Progenitor cell of endocrine pancreas (in vitro differentiated cells): Measurements from ENCODE around the gene ELAVL3. TPM values are rescaled to one million over a fixed set of nuclear protein-coding genes. Genes with fewer than 3 reads are reported as not detected.

Experiments
- DNase-seq: peaks from one replicate; pipeline ENCODE4 v3.0.0; 2021; ENCODE audit warnings: low spot score; ENCODE audit not compliant: unreplicated experiment
- H3K27ac Mint-ChIP-seq: 2 replicates; pipeline ENCODE4 v1.8.0; 2021; ENCODE audit warnings: mild to moderate bottlenecking, moderate library complexity, mixed read lengths
- H3K27me3 Mint-ChIP-seq: 2 replicates; pipeline ENCODE4 v1.8.0; 2021; ENCODE audit warnings: mixed read lengths
- H3K36me3 Mint-ChIP-seq: 2 replicates; pipeline ENCODE4 v1.8.0; 2022; ENCODE audit warnings: mixed read lengths; ENCODE audit not compliant: insufficient read depth
- H3K4me1 Mint-ChIP-seq: 2 replicates; pipeline ENCODE4 v1.8.0; 2021; ENCODE audit warnings: low read depth, mixed read lengths
- H3K4me3 Mint-ChIP-seq: 2 replicates; pipeline ENCODE4 v1.8.0; 2021; ENCODE audit warnings: low read depth, mild to moderate bottlenecking, moderate library complexity, mixed read lengths
- H3K9me3 Mint-ChIP-seq: 2 replicates; pipeline ENCODE4 v1.8.0; 2021; ENCODE audit warnings: low read depth, mixed read lengths
- CTCF ChIP-seq: fragments of 200-600 bp; sonication (generic); IDR thresholded peaks from one replicate; pipeline ENCODE4 v1.5.0; 2021; ENCODE audit warnings: antibody characterized with exemption, mild to moderate bottlenecking; ENCODE audit not compliant: unreplicated experiment
- total RNA-seq: library from RNA; stranded (reverse); gene quantifications from 2 replicates; pipeline ENCODE4 v1.2.1, GENCODE V29; 2021

The ELAVL3 gene
- total RNA-seq, 1 donor from 2014 or later = 1.4 TPM

GRCh38 chr19:11505032-11505503, 24.2 kb upstream of the ELAVL3 start:
- no peaks in the 10 kb centered on the region for H3K27me3 Mint-ChIP-seq
- peak overlapping the region; percentile 80 for H3K4me3 Mint-ChIP-seq
- peaks cover 12% of the 10 kb centered on the region for H3K4me1 Mint-ChIP-seq
- DNase-seq = peak; percentile 96
- peak overlapping the region; percentile 95 for H3K27ac Mint-ChIP-seq
- H3K9me3 Mint-ChIP-seq = no peaks in the 10 kb centered on the region
- TF ChIP-seq CTCF = no peak
- H3K36me3 Mint-ChIP-seq = no peaks in the 10 kb centered on the region

GRCh38 chr19:11504502-11505031, 23.7 kb upstream of the ELAVL3 start:
- Mint-ChIP-seq H3K27me3 (no peaks in the 10 kb centered on the region), H3K27ac (peak overlapping the region; percentile 95), H3K9me3 (no peaks in the 10 kb centered on the region), H3K4me3 (peak overlapping the region; percentile 80), H3K4me1 (peaks cover 12% of the 10 kb centered on the region), H3K36me3 (peaks cover 1% of the 10 kb centered on the region)
- no peak for TF ChIP-seq CTCF
- no peak for DNase-seq

- no peak overlapping the region for H3K4me3 Mint-ChIP-seq
- DNase-seq = no peak
- H3K36me3 Mint-ChIP-seq = peaks cover 1% of the 10 kb centered on the region
- H3K27me3 Mint-ChIP-seq = no peaks in the 10 kb centered on the region
- peaks cover 7% of the 10 kb centered on the region for H3K4me1 Mint-ChIP-seq
- no peaks in the 10 kb centered on the region for H3K9me3 Mint-ChIP-seq
- no peak for TF ChIP-seq CTCF
- peak overlapping the region; percentile 49 for H3K27ac Mint-ChIP-seq
These were observed 19.1 kb upstream of the ELAVL3 start for GRCh38 chr19:11499890-11500420.

GRCh38 chr19:11499220-11499726, 18.4 kb upstream of the ELAVL3 start:
- Mint-ChIP-seq H3K27ac (no peak overlapping the region), H3K4me3 (no peak overlapping the region), H3K27me3 (no peaks in the 10 kb centered on the region), H3K9me3 (no peaks in the 10 kb centered on the region), H3K36me3 (peaks cover 1% of the 10 kb centered on the region), H3K4me1 (peaks cover under 1% of the 10 kb centered on the region)
- DNase-seq = no peak
- TF ChIP-seq CTCF = no peak

- no peak overlapping the region for H3K27ac Mint-ChIP-seq
These were observed 15.7 kb upstream of the ELAVL3 start for GRCh38 chr19:11496391-11497163.

More at GRCh38 chr19:11496391-11497163, 15.7 kb upstream of the ELAVL3 start:
- H3K36me3 Mint-ChIP-seq = peaks cover 1% of the 10 kb centered on the region
- no peak overlapping the region for H3K4me3 Mint-ChIP-seq
- peak; percentile 73 for TF ChIP-seq CTCF
- peak; percentile 51 for DNase-seq
- no peaks in the 10 kb centered on the region for H3K4me1 Mint-ChIP-seq
- H3K27me3 Mint-ChIP-seq = no peaks in the 10 kb centered on the region
- H3K9me3 Mint-ChIP-seq = no peaks in the 10 kb centered on the region
